ENCODE data around the gene COX8A. TPM values are rescaled to one million over a fixed set of nuclear protein-coding genes. Genes with fewer than 3 reads are reported as not detected.

The COX8A gene
- total and polyA plus RNA-seq, 2 of the 13 experiments (the other 11 are each of a cell fraction or from before 2014, with no cell fraction given) = 202 to 406 TPM

GRCh38 chr11:63938479-63939396 is 35.7 kb upstream of the COX8A start, which contains the start of gene NAA40 (continued):
- TF ChIP-seq HIC2 (CRISPR knock-in tag; IDR thresholded peaks at IDR 0.05; ENCODE audit: low read depth) (no peak), ZNF781 (CRISPR knock-in tag; IDR thresholded peaks at IDR 0.05; ENCODE audit: borderline replicate concordance, not compliant biosample characterization) (no peak), ZNF784 (CRISPR knock-in tag; IDR thresholded peaks at IDR 0.05; ENCODE audit: borderline replicate concordance) (no peak), CSRNP1 (CRISPR knock-in tag; IDR thresholded peaks at IDR 0.05) (0 out of 2 replicates have a peak, but pooled peaks have one; percentile 59), NAIF1 (CRISPR knock-in tag; IDR thresholded peaks at IDR 0.05; ENCODE audit: borderline replicate concordance) (no peak), NFIB (CRISPR knock-in tag; IDR thresholded peaks at IDR 0.05; ENCODE audit: borderline replicate concordance) (no peak), ZNF569 (CRISPR knock-in tag; IDR thresholded peaks at IDR 0.05; ENCODE audit: borderline replicate concordance) (no peak), ZNF335 (CRISPR knock-in tag; IDR thresholded peaks at IDR 0.05) (0 out of 2 replicates have a peak, but pooled peaks have one; percentile 16), ZBTB7A (CRISPR knock-in tag; IDR thresholded peaks at IDR 0.05) (peak; percentile 13; the same call in 1 of the 2 replicates), ZNF276 (CRISPR knock-in tag; IDR thresholded peaks at IDR 0.05; ENCODE audit: low read depth) (no peak), DDIT3 (CRISPR knock-in tag; IDR thresholded peaks at IDR 0.05) (no peak), HNF4G (IDR thresholded peaks at IDR 0.05; ENCODE audit: borderline replicate concordance, low read depth, low read length) (no peak), HNF4G (CRISPR knock-in tag; IDR thresholded peaks at IDR 0.05; ENCODE audit: borderline replicate concordance, low read depth) (no peak), THAP8 (CRISPR knock-in tag; IDR thresholded peaks at IDR 0.05; ENCODE audit: borderline replicate concordance) (no peak), ZNF777 (CRISPR knock-in tag; IDR thresholded peaks at IDR 0.05) (no peak; the same call in 1 of the 2 replicates), ZNF772 (CRISPR knock-in tag; IDR thresholded peaks at IDR 0.05) (0 out of 2 replicates have a peak, but pooled peaks have one; percentile 39), YEATS4 (CRISPR knock-in tag; IDR thresholded peaks at IDR 0.05; ENCODE audit: borderline replicate concordance) (peak; percentile 46; the same call in 1 of the 2 replicates), ZNF652 (CRISPR knock-in tag; IDR thresholded peaks at IDR 0.05; ENCODE audit: borderline replicate concordance, low read depth) (no peak), ARNT2 (CRISPR knock-in tag; IDR thresholded peaks at IDR 0.05; ENCODE audit: low read depth) (no peak), ZSCAN29 (CRISPR knock-in tag; conservative IDR thresholded peaks at IDR 0.05) (no peak)

Measured in HepG2 (cell line).